ENCODE results near the gene FBXL17. TPM values are rescaled to one million over a fixed set of nuclear protein-coding genes. Genes with fewer than 3 reads are reported as not detected.

FBXL17 gene
- total RNA-seq, 2 donors from 2014 or later = 3.1 to 7.0 TPM

DNA sequence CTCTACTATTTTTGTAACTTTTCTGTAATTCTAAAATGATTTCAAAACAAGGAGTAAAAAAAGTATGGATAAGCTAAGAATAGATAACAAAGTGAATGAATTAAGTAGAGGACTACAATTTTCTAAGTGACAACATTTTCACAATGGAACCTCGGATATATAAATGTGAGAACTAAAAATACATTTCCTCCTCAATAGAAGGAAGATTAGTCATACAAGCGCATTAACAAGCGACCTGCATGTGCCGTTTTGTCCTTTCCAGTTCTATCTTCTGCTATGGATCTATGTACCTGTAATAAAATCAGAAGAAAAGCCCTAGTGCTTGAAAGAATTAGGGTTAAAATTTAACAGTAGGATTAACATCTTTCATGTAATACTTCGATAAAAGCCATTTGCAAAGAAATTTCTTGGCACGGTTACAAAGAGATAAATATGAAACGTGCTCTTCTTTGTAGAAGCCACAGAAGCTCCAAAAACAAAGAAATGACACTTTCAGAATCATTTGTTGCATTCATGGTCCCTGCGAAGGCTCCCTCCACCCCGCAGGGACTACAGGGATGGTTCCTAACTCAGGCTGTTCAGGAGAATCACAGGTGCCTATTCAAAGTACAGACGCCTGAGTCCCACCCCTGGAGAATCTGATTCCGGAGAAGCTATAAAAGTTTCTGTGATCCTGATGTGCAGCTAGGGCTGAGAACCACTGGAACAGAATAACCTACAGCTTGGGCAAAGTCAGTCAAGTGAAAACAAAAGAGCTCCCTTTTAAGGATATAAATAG is 494.5 kb downstream of the FBXL17 start:
- Mint-ChIP-seq H3K27ac (no peak overlapping the region), H3K36me3 (no peaks in the 10 kb centered on the region), H3K9me3 (peaks cover 0 to 9% of the 10 kb centered on the region in 2 donors)
- DNase-seq (ENCODE audit: low spot score in 2 of 2) (no peak), ATAC-seq (peak in 1 of 2 donors; percentile 37)

DNA sequence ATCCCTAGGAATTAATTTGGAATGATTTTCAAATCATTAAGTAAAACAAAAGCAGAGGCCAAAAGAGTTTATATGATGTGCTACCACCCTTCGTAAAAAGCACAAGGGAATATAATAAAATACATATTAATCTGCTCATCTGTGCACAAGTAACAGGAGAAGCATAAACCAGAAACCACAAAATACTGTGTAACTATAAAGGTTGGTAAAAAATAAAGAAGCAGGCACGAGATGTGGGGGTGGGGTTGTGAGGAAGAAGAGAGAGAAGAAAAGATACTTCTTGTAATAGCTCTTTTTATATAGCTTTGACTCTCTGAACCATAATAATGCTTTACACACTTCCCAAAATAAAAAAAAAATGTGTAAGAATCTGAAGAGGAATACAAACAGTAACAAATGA is 496.3 kb downstream of the FBXL17 start:
- peaks cover 0 to 3% of the 10 kb centered on the region in 2 donors for H3K9me3 Mint-ChIP-seq
- DNase-seq (ENCODE audit: low spot score in 2 of 2) (no peak), ATAC-seq (no peak)
- no peaks in the 10 kb centered on the region for H3K36me3 Mint-ChIP-seq
- no peak overlapping the region for H3K27ac Mint-ChIP-seq

DNA sequence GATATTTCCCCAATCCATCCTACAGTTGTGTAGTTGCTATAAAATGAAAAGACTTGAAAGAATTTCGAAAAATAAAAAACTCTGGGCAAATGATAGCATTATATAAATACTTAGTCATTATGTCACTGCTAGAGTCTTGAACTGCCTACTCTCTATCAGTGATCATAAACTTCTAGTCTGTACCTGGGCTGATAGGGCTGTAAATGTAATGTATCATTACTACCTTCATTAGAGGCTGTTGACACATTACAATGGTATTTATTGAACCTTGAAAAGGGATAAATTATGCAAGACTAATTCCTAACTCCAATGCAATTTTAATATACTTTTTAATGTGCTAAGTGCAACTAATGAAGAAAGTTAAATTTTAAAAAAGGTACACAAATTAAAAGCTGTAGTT is 497.0 kb downstream of the FBXL17 start:
- no peaks in the 10 kb centered on the region for H3K9me3 Mint-ChIP-seq
- no peak for ATAC-seq

DNA sequence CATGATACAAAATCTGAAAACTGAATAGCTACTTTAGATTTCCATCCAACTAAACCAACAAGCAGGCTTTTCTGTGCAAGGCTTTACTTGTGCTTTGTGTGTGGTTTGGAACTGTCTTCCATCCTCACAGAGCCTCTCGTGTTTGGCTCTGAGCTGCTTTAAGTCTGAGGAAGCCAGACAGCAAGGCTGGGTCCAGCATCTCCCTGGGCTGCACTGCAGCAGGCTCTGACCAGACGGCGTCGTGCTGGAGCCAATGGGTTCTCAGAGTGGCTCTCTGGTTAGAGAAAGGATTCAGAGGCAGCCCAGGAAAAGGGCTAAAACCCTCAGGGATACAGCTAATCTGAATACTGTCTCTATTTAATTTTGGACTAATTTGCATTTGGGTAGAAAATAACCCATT is 503.2 kb downstream of the FBXL17 start:
- ATAC-seq (no peak), DNase-seq (ENCODE audit: low spot score in 2 of 2) (no peak)
- Mint-ChIP-seq H3K36me3 (peaks cover 0 to 5% of the 10 kb centered on the region in 2 donors), H3K27ac (no peak overlapping the region), H3K9me3 (no peaks in the 10 kb centered on the region)

More for the DNA sequence above, 497.0 kb downstream of the FBXL17 start:
- no peaks in the 10 kb centered on the region for H3K36me3 Mint-ChIP-seq
- no peak for DNase-seq (ENCODE audit: low spot score in 2 of 2)
- peak overlapping the region in 1 of 2 donors; percentile 36 for H3K27ac Mint-ChIP-seq

DNA sequence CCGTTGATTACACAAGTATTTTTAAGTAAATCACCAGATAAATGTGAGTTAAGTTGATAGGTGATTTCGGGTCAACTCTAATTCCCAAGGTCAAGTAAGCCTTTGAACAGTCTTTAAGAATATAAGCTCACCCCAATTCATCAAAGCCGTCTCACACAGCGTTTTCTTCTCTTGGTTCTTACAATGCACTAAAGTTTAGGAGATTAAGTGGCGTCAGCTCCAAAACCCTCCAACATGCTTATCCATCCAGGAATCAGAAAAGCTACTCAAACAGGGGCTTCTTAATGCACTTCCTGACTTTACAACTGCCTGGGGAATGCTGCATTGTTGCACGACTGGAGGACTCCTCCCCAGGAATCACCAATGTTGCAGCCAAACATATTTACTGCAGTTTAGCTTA is 505.0 kb downstream of the FBXL17 start:
- no peak for DNase-seq (ENCODE audit: low spot score in 2 of 2)
- Mint-ChIP-seq H3K36me3 (peaks cover 0 to 5% of the 10 kb centered on the region in 2 donors), H3K27ac (no peak overlapping the region), H3K9me3 (no peaks in the 10 kb centered on the region)
- no peak for ATAC-seq

DNA sequence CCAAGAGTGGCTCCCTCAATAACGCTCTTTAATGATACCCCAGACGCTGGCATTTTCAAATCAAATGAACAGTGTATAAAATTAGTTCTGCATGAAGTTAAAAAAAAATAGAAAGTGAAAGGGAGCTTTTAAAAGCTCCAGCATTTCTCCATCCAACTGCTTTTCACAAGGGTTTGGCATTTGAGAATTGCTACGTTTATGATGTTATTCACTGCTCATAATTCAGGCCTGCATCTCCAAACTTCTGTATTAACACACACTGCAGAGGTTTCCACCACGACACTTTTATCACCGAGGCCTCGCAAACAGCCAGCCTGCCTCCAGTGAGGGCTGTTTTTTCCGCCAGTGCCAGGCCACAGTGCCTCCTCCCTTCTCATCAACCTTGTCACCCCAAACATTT is 505.6 kb downstream of the FBXL17 start:
- DNase-seq (ENCODE audit: low spot score in 2 of 2) (no peak), ATAC-seq (no peak)
- H3K27ac Mint-ChIP-seq = no peak overlapping the region
- peaks cover 0 to 5% of the 10 kb centered on the region in 2 donors for H3K36me3 Mint-ChIP-seq
- H3K9me3 Mint-ChIP-seq = no peaks in the 10 kb centered on the region

DNA sequence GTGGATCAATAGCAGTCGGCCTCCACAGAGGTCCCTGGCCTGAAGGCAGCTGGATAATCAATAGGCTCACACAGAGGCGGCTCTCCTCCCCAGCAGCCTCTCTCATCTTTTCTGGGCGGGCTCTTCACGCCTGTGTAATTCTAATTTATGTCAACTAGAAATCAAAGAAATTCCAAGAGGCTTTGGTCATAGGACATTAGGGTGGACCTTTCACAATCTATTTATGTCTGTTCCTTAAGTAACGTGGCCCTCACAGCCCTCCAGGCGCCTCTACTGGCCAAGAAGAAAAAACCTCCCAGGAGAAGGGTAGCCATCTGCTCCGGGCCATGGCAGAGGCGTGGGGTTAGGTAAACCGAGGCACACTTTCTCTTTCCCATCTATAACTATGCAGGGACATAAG is 506.1 kb downstream of the FBXL17 start:
- DNase-seq (ENCODE audit: low spot score in 2 of 2) (no peak), ATAC-seq (no peak)
- H3K36me3 Mint-ChIP-seq = peaks cover 0 to 5% of the 10 kb centered on the region in 2 donors
- H3K9me3 Mint-ChIP-seq = no peaks in the 10 kb centered on the region
- H3K27ac Mint-ChIP-seq = peak overlapping the region in 1 of 2 donors; percentile 22

DNA sequence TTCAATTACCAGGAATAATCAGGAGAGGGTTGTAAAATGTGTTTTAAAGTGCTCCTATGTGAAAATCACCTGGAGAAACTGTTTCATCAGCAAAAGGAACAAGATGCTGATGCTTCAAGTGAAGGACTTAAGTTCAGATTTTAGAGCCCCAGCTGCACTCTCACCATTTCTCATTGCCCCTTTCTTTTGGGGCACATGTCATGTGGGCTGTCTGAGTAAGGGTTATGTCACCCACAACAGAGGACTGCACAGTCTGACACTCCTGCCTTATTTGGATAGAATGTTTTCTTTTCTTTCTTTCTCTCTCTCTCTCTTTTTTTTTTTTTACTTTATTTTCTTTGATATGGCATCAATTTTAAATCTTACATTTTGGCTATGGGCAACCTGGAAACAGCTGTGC is 507.1 kb downstream of the FBXL17 start:
- peak in 1 of 2 donors; percentile 76 for ATAC-seq
- Mint-ChIP-seq H3K36me3 (peaks cover 0 to 7% of the 10 kb centered on the region in 2 donors), H3K9me3 (no peaks in the 10 kb centered on the region), H3K27ac (peak overlapping the region in 1 of 2 donors; percentile 77)
- DNase-seq (ENCODE audit: low spot score in 2 of 2) = no peak

DNA sequence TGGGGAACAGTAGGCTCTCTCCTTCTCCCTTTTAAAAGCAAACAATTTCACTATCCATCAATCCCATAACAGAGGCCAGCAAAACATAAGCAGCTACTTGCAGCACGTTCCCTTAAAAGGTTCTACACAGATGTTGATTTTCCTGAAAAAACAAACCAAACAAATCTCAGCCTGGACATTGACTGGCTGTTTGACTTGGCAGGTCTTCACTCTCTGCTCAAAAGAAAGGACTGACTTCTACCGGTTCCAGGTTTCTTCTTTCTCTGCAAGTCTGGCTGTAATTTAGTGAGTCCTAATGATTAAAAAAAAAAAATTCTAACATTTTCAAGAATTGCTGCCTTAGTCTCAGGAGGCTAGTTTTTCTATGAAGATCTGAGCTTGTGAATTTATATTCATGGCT is 508.0 kb downstream of the FBXL17 start:
- Mint-ChIP-seq H3K9me3 (no peaks in the 10 kb centered on the region), H3K36me3 (peaks cover 0 to 10% of the 10 kb centered on the region in 2 donors), H3K27ac (no peak overlapping the region)
- DNase-seq (ENCODE audit: low spot score in 2 of 2) = no peak
- no peak for ATAC-seq

DNA sequence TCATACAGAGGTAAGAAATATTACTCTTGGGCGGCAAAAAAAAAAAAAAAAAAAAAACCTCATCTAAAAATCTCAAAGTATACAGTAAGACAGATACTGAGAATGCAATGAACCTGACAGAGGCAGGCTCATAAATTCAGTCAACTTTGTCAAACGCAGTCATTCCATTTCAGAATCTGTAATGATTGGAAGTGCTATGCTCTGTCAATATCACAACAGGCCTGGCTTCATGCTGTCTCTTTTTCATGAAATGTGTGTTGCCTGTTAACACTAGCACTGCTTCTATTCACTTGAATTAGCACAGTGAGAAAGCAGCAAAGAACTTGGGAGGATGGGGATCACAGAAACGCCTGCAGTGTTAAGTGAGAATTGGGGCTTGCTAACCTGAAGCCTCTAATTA is 510.9 kb downstream of the FBXL17 start:
- Mint-ChIP-seq H3K27ac (no peak overlapping the region), H3K9me3 (no peaks in the 10 kb centered on the region), H3K36me3 (peaks cover 9 to 10% of the 10 kb centered on the region in 2 donors)
- ATAC-seq (no peak), DNase-seq (ENCODE audit: low spot score in 2 of 2) (no peak)

DNA sequence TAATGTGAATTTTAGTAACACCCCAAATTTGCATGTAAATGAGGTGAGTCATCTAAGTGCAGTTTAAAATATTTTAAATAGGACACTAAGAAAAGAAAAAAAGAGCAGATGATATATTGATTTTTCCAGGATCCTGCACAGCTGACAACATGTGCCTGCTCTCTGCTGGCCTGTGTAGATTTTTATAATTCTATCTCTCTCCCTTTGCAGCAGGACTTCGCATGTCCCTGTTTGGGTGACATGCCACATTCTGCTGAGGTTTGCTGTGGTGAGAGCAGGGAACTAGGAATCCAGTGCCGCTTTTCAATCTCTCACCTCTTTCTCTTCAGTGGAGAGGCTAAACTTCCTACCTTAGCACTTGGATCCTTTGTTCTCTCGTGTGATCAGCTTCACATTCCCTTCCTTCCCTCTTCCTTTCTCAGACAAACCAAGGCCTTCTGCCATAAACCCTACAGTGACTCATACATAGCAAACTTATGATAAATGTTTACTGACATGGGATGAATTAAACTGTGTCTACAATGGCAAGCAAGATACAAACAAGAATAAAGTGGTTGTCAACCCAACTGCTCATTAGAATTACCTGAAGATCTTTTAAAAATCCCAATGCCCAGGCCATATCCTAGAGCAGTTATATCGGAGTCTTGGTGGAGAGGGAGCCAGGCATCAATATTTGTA is 512.3 kb downstream of the FBXL17 start:
- ATAC-seq = no peak
- no peak for DNase-seq (ENCODE audit: low spot score in 2 of 2)
- Mint-ChIP-seq H3K36me3 (peaks cover 9 to 13% of the 10 kb centered on the region in 2 donors), H3K9me3 (no peaks in the 10 kb centered on the region), H3K27ac (peak overlapping the region in 1 of 2 donors; percentile 56)

DNA sequence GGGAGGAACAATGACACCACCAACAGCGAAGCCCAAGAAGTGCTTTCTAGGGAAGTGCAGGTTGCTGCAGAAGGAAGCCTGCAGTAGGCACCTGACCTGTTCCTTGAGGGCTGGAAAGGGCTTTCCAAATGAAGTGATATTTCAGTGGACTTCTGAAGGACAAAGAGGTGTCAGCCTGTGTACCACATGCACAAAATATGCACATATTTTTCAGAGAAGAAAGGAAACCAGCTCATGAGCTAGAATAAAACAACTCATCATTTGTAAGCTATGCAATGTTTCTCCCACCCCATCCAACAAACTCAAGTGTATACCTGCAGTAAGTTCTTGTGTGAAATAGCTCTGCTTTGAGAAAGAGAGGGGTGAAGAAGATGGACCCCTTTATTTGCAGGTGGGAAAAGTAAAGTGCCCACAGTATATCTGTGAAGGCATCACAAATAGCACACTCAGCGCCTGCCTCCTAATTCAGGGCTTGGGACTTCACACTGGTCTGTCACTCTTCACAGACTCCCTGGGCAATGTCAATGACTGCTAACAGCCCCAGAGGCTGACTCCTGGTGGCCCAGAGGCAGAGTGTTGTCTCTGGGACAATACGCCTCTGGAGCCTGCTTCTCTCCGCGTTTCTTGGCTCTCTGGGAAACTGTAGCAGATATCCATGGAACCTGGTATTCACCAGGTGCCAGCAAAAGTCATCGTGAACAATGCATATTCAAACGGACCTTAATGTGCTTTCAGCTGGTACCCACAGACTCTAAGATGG is 513.1 kb downstream of the FBXL17 start:
- ATAC-seq (no peak), DNase-seq (ENCODE audit: low spot score in 2 of 2) (no peak)
- Mint-ChIP-seq H3K36me3 (peaks cover 9 to 16% of the 10 kb centered on the region in 2 donors), H3K9me3 (no peaks in the 10 kb centered on the region), H3K27ac (peak overlapping the region in 1 of 2 donors; percentile 56)

DNA sequence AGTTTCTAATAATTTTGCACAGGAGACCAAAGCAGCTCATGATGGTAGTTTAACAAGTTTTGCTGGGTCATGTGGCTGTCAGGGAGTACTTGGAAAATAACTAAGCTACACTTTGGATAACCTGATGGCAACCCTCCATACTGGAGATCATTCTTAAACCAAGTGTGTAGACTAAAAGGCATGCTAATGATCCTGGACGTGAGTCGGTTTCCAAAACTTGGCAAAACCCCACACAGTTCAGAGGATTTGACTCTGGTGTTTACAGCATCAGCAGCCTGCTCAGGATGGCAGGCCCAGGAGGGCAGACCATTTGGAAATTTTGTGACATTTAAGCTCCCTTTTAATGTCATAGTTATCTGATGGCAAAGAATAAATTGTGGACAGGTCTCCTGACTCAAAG is 514.6 kb downstream of the FBXL17 start:
- ATAC-seq (no peak), DNase-seq (ENCODE audit: low spot score in 2 of 2) (no peak)
- H3K9me3 Mint-ChIP-seq = no peaks in the 10 kb centered on the region

DNA sequence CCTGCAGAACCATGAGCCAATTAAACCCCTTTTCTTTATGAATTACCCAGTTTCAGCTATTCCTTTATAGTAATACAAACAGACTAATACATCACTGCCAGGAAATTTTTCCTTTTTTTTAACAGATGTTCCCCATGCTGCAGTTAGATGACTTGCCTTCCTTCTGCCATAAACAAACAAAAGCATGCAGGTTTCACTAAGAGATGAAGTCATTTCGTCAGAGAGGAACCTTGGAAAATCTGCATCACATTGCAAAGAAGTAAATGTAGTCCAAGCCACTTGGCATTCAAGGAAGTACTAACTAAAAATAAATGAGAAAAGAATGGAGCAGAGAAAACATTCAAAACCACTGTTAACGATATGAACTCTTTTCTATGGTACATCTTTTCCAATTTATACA is 517.1 kb downstream of the FBXL17 start:
- Mint-ChIP-seq H3K9me3 (no peaks in the 10 kb centered on the region), H3K27ac (peak overlapping the region in 1 of 2 donors; percentile 74), H3K36me3 (peaks cover 9 to 22% of the 10 kb centered on the region in 2 donors)
- ATAC-seq (no peak), DNase-seq (ENCODE audit: low spot score in 2 of 2) (no peak)

More for the DNA sequence above, 514.6 kb downstream of the FBXL17 start:
- Mint-ChIP-seq H3K27ac (no peak overlapping the region), H3K36me3 (peaks cover 9 to 16% of the 10 kb centered on the region in 2 donors)

DNA sequence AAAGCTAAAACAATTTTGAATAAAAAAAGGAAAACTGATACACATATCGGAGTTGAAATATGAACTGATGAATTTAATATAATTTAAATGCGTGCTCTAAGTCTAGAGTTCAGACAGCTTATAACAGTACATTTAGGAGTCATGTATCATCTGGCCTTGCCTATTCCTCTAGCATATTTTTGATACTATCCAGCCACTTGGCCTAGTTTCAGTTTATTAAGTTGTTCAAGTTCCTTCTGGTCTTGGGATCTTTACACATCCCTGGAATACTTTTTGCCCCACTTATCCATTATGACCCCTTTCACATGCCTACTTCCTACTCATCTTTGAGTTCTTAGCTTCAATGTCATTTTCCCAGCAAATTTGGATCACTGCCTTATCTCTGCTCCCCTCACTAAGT is 518.8 kb downstream of the FBXL17 start:
- no peak for DNase-seq (ENCODE audit: low spot score in 2 of 2)
- Mint-ChIP-seq H3K36me3 (peaks cover 6 to 14% of the 10 kb centered on the region in 2 donors), H3K9me3 (no peaks in the 10 kb centered on the region), H3K27ac (no peak overlapping the region)
- ATAC-seq = no peak

DNA sequence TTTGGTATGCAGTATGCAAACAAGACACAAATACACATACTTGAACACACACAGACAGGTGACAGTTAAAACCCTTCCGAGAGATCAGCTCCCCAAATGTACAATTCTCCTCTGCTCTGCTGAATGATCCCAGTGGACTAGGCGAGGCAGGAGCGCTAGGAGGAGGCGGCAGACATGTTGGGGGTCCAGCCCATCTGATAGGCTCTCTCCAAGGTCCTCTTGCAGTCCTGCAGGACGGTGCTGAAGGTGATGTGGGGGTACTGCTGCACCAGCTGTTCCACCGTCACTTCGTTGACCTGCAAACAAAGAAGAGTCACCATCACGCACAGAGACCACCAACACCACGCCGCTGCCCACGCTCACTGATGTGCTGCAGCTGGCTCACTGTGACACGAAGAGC is 520.3 kb downstream of the FBXL17 start:
- DNase-seq (ENCODE audit: low spot score in 2 of 2) (no peak), ATAC-seq (no peak)
- Mint-ChIP-seq H3K36me3 (peaks cover 0 to 14% of the 10 kb centered on the region in 2 donors), H3K27ac (no peak overlapping the region), H3K9me3 (peaks cover 0 to 4% of the 10 kb centered on the region in 2 donors)

DNA sequence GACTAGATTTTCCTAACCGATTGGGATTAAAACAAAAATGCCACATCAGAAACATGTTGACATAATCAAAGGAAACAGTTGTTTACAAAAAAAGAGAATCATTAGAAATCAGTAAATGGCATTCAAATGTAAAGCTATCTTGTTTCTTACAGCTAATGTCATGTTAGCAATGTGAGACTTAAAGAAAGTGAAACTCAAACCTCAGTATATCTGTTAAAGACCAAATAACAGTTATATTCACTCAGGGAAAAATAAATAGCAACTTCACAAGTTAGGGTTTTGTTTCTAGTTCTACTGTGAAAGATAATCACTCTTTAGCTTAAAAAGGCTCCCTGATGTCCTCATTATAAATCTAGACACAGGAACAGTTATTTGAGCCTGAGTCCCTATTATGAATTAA is 521.9 kb downstream of the FBXL17 start:
- peaks cover 0 to 4% of the 10 kb centered on the region in 2 donors for H3K9me3 Mint-ChIP-seq
- no peak for ATAC-seq

More for the DNA sequence above, 521.9 kb downstream of the FBXL17 start:
- DNase-seq (ENCODE audit: low spot score in 2 of 2) = no peak
- peaks cover 0 to 14% of the 10 kb centered on the region in 2 donors for H3K36me3 Mint-ChIP-seq
- no peak overlapping the region for H3K27ac Mint-ChIP-seq

All from activated naive CD4-positive, alpha-beta T cell treated with anti-CD3 and anti-CD28 coated beads, Interleukin-2, amount 50 U/mL, for 72 hours (primary cell).